K562 (cell line): Measurements from ENCODE around the gene STARD13. TPM values are rescaled to one million over a fixed set of nuclear protein-coding genes. Genes with fewer than 3 reads are reported as not detected.

ENCODE experiments used
- ATAC-seq: fragments of 200-7000 bp; cut with Tn5 transposase; 3 replicates; pipeline ENCODE4 v1.9.1; 2020; ENCODE audit warnings: moderate library complexity
- BruUV-seq: library from RNA; stranded (reverse); fragments of 400-500 nt; replicated peaks from 2 replicates; lab custom pipeline; 2021; lab: Mats Ljungman, UMichigan
- CTCF ChIA-PET: fragments of 300-600 bp; formaldehyde crosslinking; extraction: SDS; loops from one replicate; lab custom pipeline; 2021; ENCODE audit warnings: low intra/inter-chr PET ratio; lab: Yijun Ruan, JAX
- POLR2A ChIA-PET: fragments of 300-600, 350-650 bp; sonication (Branson Sonifier 250); formaldehyde crosslinking; extraction: SDS; loops from one replicate; lab custom pipeline; 2021; ENCODE audit warnings: antibody characterized with exemption, inconsistent platforms; lab: Yijun Ruan, JAX
- DNase-seq, 4 experiments: peaks; one replicate each; pipeline versions ENCODE4 v3.0.0 to v3.0.0-alpha.2; 2011 to 2018; ENCODE audit warnings: low spot score in 3 of 4, mixed read lengths in 3 of 4; ENCODE audit errors: extremely low read depth in 1 of 4
- FAIRE-seq: peaks from 2 replicates; lab custom pipeline; 2011; peaks lifted over from hg19 to GRCh38; lab: Jason Lieb, UNC
- H2AFZ ChIP-seq: 2 replicates; pipeline ENCODE4 v1.6.0; 2011; ENCODE audit warnings: low read depth, low read length, control low read depth, inconsistent platforms
- H3K27ac ChIP-seq: fragments of 200-600 bp; 3 replicates; pipeline ENCODE4 v1.8.0; 2011; ENCODE audit warnings: low read depth, mild to moderate bottlenecking, control low read depth, inconsistent platforms, low read length, moderate library complexity, mixed read lengths; ENCODE audit errors: extremely low read depth
- H3K27me3 ChIP-seq, 2 experiments: fragments of 300-600 bp in 1 of 2; 2 replicates in 1 of 2; 3 replicates in 1 of 2; pipeline versions ENCODE4 v1.6.0 to v1.8.0; 2011; ENCODE audit warnings: inconsistent platforms in 2 of 2, low read length in 2 of 2, mild to moderate bottlenecking in 1 of 2, mixed read lengths in 1 of 2, moderate library complexity in 1 of 2; ENCODE audit not compliant: control insufficient read depth in 2 of 2, insufficient read depth in 2 of 2
- H3K36me3 ChIP-seq: fragments of 300-600 bp; 3 replicates; pipeline ENCODE4 v1.8.0; 2011; ENCODE audit warnings: mild to moderate bottlenecking, low read length, inconsistent platforms; ENCODE audit not compliant: control insufficient read depth, insufficient read depth
- H3K4me1 ChIP-seq, 2 experiments: fragments of 200-600 bp in 1 of 2; replicated peaks in 1 of 2; 2 replicates in 1 of 2; 3 replicates in 1 of 2; pipeline versions ENCODE4 v1.5.1 to v1.8.0; 2011; ENCODE audit warnings: inconsistent platforms in 2 of 2, low read length in 2 of 2, mild to moderate bottlenecking in 1 of 2, mixed read lengths in 1 of 2, moderate library complexity in 1 of 2; ENCODE audit not compliant: control insufficient read depth in 2 of 2, insufficient read depth in 2 of 2
- H3K4me2 ChIP-seq: 2 replicates; pipeline ENCODE4 v1.6.1; 2011; ENCODE audit warnings: low read length, control low read depth, inconsistent platforms, mixed read lengths; ENCODE audit not compliant: insufficient read depth
- H3K4me3 ChIP-seq: fragments of 200-600 bp; sonication (generic), shearing (Covaris generic); 2 replicates; pipeline ENCODE4 v1.5.1; 2016; ENCODE audit warnings: control low read depth, inconsistent platforms
- H3K79me2 ChIP-seq: fragments of 200-600 bp; 3 replicates; pipeline ENCODE4 v1.8.0; 2011; ENCODE audit warnings: low read length, inconsistent platforms; ENCODE audit not compliant: control insufficient read depth, insufficient read depth
- H3K9ac ChIP-seq, 2 experiments: 2 replicates each; pipeline versions ENCODE4 v1.6.0 to v1.6.1; 2011; ENCODE audit warnings: low read depth in 2 of 2, low read length in 2 of 2, control low read depth in 1 of 2, inconsistent platforms in 1 of 2, mild to moderate bottlenecking in 1 of 2, mixed read lengths in 1 of 2; ENCODE audit not compliant: insufficient read depth in 1 of 2
- H3K9me1 ChIP-seq: one replicate; pipeline ENCODE4 v1.6.0; 2011; ENCODE audit warnings: inconsistent platforms, mild to moderate bottlenecking, low read length, moderate library complexity; ENCODE audit not compliant: control insufficient read depth, insufficient read depth
- H3K9me3 ChIP-seq: replicated peaks from 2 replicates; pipeline ENCODE4 v1.5.1; 2011; ENCODE audit warnings: low read depth, low read length, inconsistent platforms; ENCODE audit not compliant: control insufficient read depth, insufficient read depth
- H4K20me1 ChIP-seq: replicated peaks from 2 replicates; pipeline ENCODE4 v1.6.1; 2011; ENCODE audit warnings: low read length, inconsistent platforms, mixed read lengths; ENCODE audit not compliant: control insufficient read depth, insufficient read depth
- CAMTA2 ChIP-seq: fragments of 250-450 bp; sonication (Bioruptor Pico); conservative IDR thresholded peaks from 2 replicates; pipeline ENCODE4 v1.5.1; 2022
- ELF1 ChIP-seq: fragments of 200-800 bp; sonication (Bioruptor generic); IDR thresholded peaks from 2 replicates; pipeline ENCODE4 v1.6.1; 2016; ENCODE audit warnings: missing genetic modification characterization, missing compliant biosample characterization
- EP400 ChIP-seq: fragments of 450-650 bp; IDR thresholded peaks from 2 replicates; pipeline ENCODE4 v1.6.1; 2017; ENCODE audit warnings: antibody characterized with exemption, mild to moderate bottlenecking, moderate library complexity
- HBP1 ChIP-seq: fragments of 450-650 bp; formaldehyde crosslinking; IDR thresholded peaks from 2 replicates; pipeline ENCODE4 v1.4.0; 2022; ENCODE audit warnings: missing genetic modification characterization
- PRMT5 ChIP-seq: sonication (generic); formaldehyde crosslinking; IDR thresholded peaks from 2 replicates; pipeline ENCODE4 v1.5.0; 2020; ENCODE audit warnings: missing genetic modification reagents
- SMARCA4 ChIP-seq: fragments of 450-650 bp; IDR thresholded peaks from 2 replicates; pipeline ENCODE4 v1.6.1; 2016
- TRIM24 ChIP-seq, 2 experiments: fragments of 450-650 bp; IDR thresholded peaks; 2 replicates each; pipeline ENCODE4 v1.6.1; 2016
- U2AF2 ChIP-seq: fragments of 200-400 bp; formaldehyde crosslinking; optimal IDR thresholded peaks from 2 replicates; pipeline ENCODE3; 2017; ENCODE audit warnings: low read depth, mild to moderate bottlenecking, low read length
- XRCC4 ChIP-seq: IDR thresholded peaks from one replicate; pipeline ENCODE4 v1.6.1; 2011; ENCODE audit not compliant: insufficient read depth, insufficient read length; ENCODE audit errors: extremely low read depth
- ZNF24 ChIP-seq: fragments of 450-650 bp; IDR thresholded peaks from 2 replicates; pipeline ENCODE4 v1.6.1; 2016
- ZNF311 ChIP-seq: fragments of 250-450 bp; sonication (Bioruptor Pico); IDR thresholded peaks from 2 replicates; pipeline ENCODE4 v1.4.0; 2020; ENCODE audit warnings: mild to moderate bottlenecking, moderate library complexity
- ZNF507 ChIP-seq: conservative IDR thresholded peaks from 2 replicates; pipeline ENCODE4 v1.6.1; 2017; ENCODE audit warnings: missing genetic modification characterization, missing compliant biosample characterization
- ZNF699 ChIP-seq: fragments of 250-450 bp; sonication (Bioruptor Pico); IDR thresholded peaks from 2 replicates; pipeline ENCODE4 v1.8.0; 2021; ENCODE audit warnings: mild to moderate bottlenecking, moderate library complexity; ENCODE audit not compliant: insufficient replicate concordance
- ZNF76 ChIP-seq: fragments of 250-450 bp; sonication (Bioruptor Pico); IDR thresholded peaks from 2 replicates; pipeline ENCODE4 v1.4.0; 2020; ENCODE audit warnings: mild to moderate bottlenecking, moderate library complexity, borderline replicate concordance
- WGBS: fragments of 100-300 bp; shearing (Covaris generic); methylation state at CpG from one replicate; pipeline ENCODE4 v1.1.6; 2016; ENCODE audit warnings: low coverage, mixed read lengths; ENCODE audit not compliant: insufficient coverage; ENCODE audit errors: missing lambda C conversion rate; 5-methylcytosine and 5-hydroxymethylcytosine counted together
- in situ Hi-C: fragments of 300-500 bp; cut with MboI; formaldehyde crosslinking; loops from 4 replicates; pipeline ENCODE4 v1.15.0; 2018; ENCODE audit warnings: inconsistent platforms, mixed read lengths
- intact Hi-C: fragments of 100-400 bp; cut with micrococcal nuclease; formaldehyde crosslinking; loops from 2 replicates; pipeline ENCODE4 v1.14.2; 2022
- polyA plus RNA-seq, 8 experiments: library from polyadenylated mRNA; depleted of rRNA in 4 of 8; stranded (reverse) in 5 of 8; unstranded in 3 of 8; fragments of >200 nt; fragmentation: Nextera tagmentation in 2 of 8; fragmentation: Illumina TruSeq in 1 of 8; extraction: Ambion mirVana in 2 of 8; extraction: Trizol in 1 of 8; gene quantifications; 2 replicates each; pipeline versions ENCODE4 v1.2.1 to v1.2.3, GENCODE V29; 2011 to 2014; ENCODE audit warnings: inconsistent platforms in 1 of 8, missing spikeins in 1 of 8
- total RNA-seq, 7 experiments: library from RNA; depleted of rRNA in 6 of 7; stranded (reverse); fragments of >200 nt in 6 of 7; fragmentation: Illumina TruSeq in 2 of 7; extraction: Trizol in 2 of 7; gene quantifications; 2 replicates each; pipeline versions ENCODE4 v1.2.1 to v1.2.3, GENCODE V29; 2011 to 2021; ENCODE audit warnings: low replicate concordance in 1 of 7
- TF ChIP-seq, protein P1 (sequence below): fragments of 450-650 bp; formaldehyde crosslinking; IDR thresholded peaks from 2 replicates; pipeline ENCODE4 v1.4.0; 2020; ENCODE audit warnings: mild to moderate bottlenecking, mixed read lengths

The STARD13 gene
- total and polyA plus RNA-seq, 9 of the 15 experiments (the other 6 are each of a cell fraction or from before 2014, with no cell fraction given): 0.11 TPM; not detected in 8

GRCh38 chr13:33299626-33300025 is 14.1 kb upstream of the STARD13 start:
- H3K4me2 ChIP-seq: no peak overlapping the region
- FAIRE-seq (no peak), ATAC-seq (no peak), DNase-seq (no peak)
- no peaks in the 10 kb centered on the region for H3K9me3 ChIP-seq
- no peaks in the 10 kb centered on the region for H4K20me1 ChIP-seq
- WGBS: 0% methylated on average over 3 of the region's 3 CpGs
- no peaks in the 10 kb centered on the region for H3K27me3 ChIP-seq
- no peak overlapping the region for H3K27ac ChIP-seq
- no peak overlapping the region for H3K4me3 ChIP-seq
- no peaks in the 10 kb centered on the region for H3K9me1 ChIP-seq
- TF ChIP-seq HBP1 (CRISPR knock-in tag) (no peak), SMARCA4 (no peak), ZNF699 (CRISPR knock-in tag) (no peak), ZNF24 (no peak), U2AF2 (no peak), ELF1 (no peak), EP400 (no peak), PRMT5 (CRISPR knock-in tag) (no peak), ZNF76 (CRISPR knock-in tag) (no peak), ZNF311 (no peak), XRCC4 (no peak), ZNF507 (tag) (no peak), TRIM24 (IDR thresholded peaks at IDR 0.05) (no peak), CAMTA2 (CRISPR knock-in tag) (no peak)
- TF ChIP-seq, protein P1, sequence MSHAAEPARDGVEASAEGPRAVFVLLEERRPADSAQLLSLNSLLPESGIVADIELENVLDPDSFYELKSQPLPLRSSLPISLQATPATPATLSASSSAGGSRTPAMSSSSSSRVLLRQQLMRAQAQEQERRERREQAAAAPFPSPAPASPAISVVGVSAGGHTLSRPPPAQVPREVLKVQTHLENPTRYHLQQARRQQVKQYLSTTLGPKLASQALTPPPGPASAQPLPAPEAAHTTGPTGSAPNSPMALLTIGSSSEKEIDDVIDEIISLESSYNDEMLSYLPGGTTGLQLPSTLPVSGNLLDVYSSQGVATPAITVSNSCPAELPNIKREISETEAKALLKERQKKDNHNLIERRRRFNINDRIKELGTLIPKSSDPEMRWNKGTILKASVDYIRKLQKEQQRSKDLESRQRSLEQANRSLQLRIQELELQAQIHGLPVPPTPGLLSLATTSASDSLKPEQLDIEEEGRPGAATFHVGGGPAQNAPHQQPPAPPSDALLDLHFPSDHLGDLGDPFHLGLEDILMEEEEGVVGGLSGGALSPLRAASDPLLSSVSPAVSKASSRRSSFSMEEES (CRISPR knock-in tag): no peak
- no peaks in the 10 kb centered on the region for H3K79me2 ChIP-seq
- H3K4me1 ChIP-seq: no peaks in the 10 kb centered on the region
- intact Hi-C loops: no loop called here
- H3K36me3 ChIP-seq: no peaks in the 10 kb centered on the region
- H3K9ac ChIP-seq: no peak overlapping the region
- in situ Hi-C loops: no loop called here
- ChIA-PET CTCF (no interaction called here), POLR2A (no interaction called here)
- no peak overlapping the region for H2AFZ ChIP-seq
- BruUV-seq: no TSS peak
